Cardiac muscle cell (in vitro differentiated cells and primary cell): ENCODE results near the gene TRAPPC10. TPM values are rescaled to one million over a fixed set of nuclear protein-coding genes. Genes with fewer than 3 reads are reported as not detected.
"Not testable (repeated sequence)": the region's sequence is repeated elsewhere in the genome, so short reads cannot be mapped to it uniquely, and the experiment has no call there.

Experiments used
- DNase-seq, 2 donors: peaks; one replicate each; pipeline versions ENCODE4 v3.0.0 to v3.0.0-alpha.2; 2010 to 2017; ENCODE audit warnings: low read depth in 1 of 2, low spot score in 1 of 2
- H3K27ac ChIP-seq: fragments of 200-600 bp; sonication (generic); 2 replicates; pipeline ENCODE4 v1.5.1; 2016
- H3K27me3 ChIP-seq: fragments of 200-600 bp; sonication (generic); 2 replicates; pipeline ENCODE4 v1.6.0; 2016; ENCODE audit warnings: control low read depth
- H3K36me3 ChIP-seq: fragments of 200-600 bp; sonication (generic); 2 replicates; pipeline ENCODE4 v1.5.1; 2016; ENCODE audit warnings: control low read depth
- H3K4me1 ChIP-seq: fragments of 200-600 bp; sonication (generic); 2 replicates; pipeline ENCODE4 v1.8.1; 2017; ENCODE audit warnings: low read depth, mild to moderate bottlenecking, mixed run types
- H3K4me3 ChIP-seq: fragments of 200-600 bp; sonication (generic); 2 replicates; pipeline ENCODE4 v1.5.1; 2016; ENCODE audit warnings: mild to moderate bottlenecking
- H3K9me3 ChIP-seq: fragments of 200-600 bp; sonication (generic); 2 replicates; pipeline ENCODE4 v1.5.1; 2017; ENCODE audit warnings: low read depth, mild to moderate bottlenecking, control low read depth
- polyA plus RNA-seq: library from polyadenylated mRNA; unstranded; fragments of >200 nt; fragmentation: Nextera tagmentation; extraction: Ambion mirVana; gene quantifications from 2 replicates; pipeline ENCODE4 v1.2.1, GENCODE V29; 2016
- total RNA-seq: library from RNA; depleted of rRNA; stranded (reverse); fragments of >200 nt; gene quantifications from 2 replicates; pipeline ENCODE4 v1.2.3, GENCODE V29; 2016

Gene TRAPPC10
- total and polyA plus RNA-seq, 2 experiments from 2014 or later: 6.5 to 12.6 TPM

DNA sequence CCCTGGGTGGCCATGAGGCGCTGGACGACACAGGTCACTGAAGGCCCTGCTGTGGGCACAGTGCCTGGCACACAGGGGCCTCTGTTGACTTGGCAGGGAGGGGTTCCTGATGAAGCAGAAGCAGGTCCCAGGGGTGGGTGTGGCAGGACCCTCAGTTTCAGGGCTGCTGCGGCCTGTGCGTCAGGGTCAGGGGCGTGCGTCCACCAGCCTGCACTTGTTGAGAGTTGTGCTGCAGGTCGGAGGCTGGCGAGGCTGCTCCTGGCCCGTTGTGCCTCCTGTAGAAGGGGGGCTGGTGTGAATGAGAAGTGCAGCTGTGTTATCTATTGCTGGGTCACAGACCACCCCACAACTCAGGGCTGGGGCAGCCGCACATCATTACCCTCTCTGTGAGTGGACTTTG, 130.4 kb downstream of the TRAPPC10 start:
- not testable (repeated sequence) for H3K27me3 ChIP-seq, DNase-seq, H3K36me3 ChIP-seq, H3K4me3 ChIP-seq, H3K9me3 ChIP-seq, H3K27ac ChIP-seq, H3K4me1 ChIP-seq

DNA sequence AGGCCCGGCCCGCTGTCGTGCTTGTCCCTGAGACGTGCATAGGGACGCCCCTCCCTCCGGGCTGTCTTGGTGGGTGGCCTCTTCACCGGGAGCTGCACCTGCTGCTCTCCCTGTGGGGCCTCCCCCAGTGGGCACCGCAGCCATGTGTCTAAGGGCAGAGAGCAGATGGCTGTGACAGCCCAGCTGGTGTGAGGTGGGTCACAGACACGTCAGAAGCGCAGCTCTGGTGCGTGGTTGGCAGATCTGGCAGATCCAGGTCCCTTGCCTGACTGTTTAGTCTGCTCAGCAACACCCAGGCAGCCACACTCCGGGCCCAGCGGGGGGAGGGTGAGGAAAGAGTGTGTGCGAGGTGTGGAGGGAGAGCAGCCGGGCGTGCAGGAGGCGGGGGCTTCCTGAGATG, 131.3 kb downstream of the TRAPPC10 start:
- not testable (repeated sequence) for DNase-seq, H3K9me3 ChIP-seq, H3K4me1 ChIP-seq, H3K4me3 ChIP-seq, H3K27me3 ChIP-seq, H3K27ac ChIP-seq, H3K36me3 ChIP-seq

DNA sequence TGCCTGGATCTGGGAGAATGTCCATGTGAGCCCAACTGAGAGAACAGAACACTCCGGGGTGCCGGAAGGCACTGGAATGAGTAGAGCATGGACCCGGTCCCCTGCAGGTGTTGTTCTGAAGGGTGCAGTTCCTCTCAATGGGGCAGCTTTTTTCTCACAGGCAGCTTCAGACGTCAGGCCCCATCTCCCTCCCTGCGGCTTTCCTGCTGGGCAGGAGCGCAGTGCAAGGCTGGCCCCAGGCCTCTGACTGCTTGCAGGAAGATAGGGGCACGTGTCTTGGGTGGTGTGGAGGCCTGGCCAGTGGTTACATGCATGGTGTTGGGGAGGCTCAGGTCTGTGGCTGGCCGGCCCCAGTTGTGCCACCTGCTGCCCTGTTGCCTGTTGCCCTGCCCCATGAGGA, 131.9 kb downstream of the TRAPPC10 start:
- not testable (repeated sequence) for H3K36me3 ChIP-seq, H3K9me3 ChIP-seq, H3K27me3 ChIP-seq, H3K4me3 ChIP-seq, H3K27ac ChIP-seq, H3K4me1 ChIP-seq, DNase-seq

DNA sequence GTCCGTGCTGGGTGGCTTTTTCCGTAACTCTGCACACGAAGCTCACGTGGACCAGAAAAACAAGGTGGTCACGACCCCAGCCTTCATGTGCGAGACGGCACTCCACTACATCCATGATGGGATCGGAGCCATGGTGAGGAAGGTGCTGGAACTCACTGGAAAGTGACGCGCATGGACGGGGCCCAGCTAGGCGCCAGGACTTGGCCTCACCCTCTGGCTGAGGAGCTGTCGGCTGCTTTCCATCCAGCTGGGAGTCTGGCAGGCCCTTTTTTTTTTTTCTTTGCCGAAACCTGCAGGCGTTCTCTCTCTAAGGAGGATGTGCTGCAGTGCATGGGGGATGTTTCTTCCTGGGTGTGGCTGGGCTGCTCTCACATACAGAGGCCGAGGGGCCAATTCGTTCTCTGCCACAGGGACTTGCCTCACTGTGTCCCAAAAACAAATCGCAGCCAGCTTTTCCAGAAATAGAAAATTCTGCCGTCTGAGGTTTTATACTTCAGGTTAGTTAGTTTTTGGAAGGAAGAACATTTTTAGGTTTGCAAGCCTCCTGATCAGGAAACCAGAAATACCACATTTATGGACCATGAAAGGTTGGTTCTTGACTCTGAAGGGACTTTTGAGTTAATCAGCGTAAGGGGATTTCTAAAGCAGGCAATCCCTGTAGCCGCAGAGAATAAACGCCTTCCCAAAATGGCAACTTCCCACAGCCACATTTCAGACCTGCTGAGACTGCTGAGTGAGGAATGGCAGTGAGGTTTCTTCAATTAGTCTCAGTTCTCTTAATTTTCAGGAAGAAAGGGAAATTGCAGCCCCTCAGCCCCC, 132.9 kb downstream of the TRAPPC10 start:
- not testable (repeated sequence) for H3K27me3 ChIP-seq, H3K36me3 ChIP-seq, H3K27ac ChIP-seq, H3K4me3 ChIP-seq, H3K9me3 ChIP-seq, DNase-seq, H3K4me1 ChIP-seq

DNA sequence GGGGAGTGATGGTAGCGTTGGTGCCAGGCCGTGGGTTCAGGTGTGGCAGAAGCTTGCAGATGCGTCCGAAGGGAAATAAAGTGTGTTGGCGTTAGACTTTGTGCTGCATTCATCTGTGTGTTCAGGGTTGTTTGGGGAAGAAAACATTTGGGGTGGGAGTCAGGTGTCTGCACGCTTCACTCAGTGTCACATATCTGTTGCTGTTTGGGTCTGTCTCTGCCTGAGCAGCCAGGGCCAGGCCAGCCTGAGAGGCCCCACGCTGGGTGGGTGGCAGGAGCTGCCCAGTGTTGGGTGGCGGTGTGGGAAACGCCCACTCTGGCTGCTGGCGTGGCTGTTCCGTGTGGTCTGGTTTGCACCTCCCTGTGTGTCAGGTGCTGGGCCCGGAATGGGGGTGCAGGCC, 133.5 kb downstream of the TRAPPC10 start:
- H3K36me3 ChIP-seq, H3K4me1 ChIP-seq, H3K27ac ChIP-seq, DNase-seq, H3K27me3 ChIP-seq, H3K4me3 ChIP-seq, H3K9me3 ChIP-seq: not testable (repeated sequence)

DNA sequence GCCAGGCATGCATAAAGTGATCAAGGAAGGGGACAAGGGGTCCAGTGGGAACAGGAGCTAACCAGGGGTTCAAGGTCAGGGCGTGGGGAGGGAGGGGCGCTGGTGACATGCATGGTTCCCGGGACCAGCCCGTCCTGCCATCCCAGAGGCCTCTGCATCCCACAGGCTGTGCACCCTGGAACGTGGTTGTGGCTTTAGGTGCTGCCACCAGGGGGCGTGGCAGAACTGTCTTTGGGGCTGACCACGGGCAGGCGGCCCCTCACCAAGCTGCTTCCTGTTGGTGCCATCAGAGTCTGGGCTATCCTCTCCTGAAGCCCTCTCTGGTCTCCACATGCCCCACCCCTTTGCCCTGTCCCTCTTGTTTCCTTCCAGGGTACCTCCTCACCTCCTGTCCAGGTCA, 135.0 kb downstream of the TRAPPC10 start:
- not testable (repeated sequence) for H3K36me3 ChIP-seq, H3K4me3 ChIP-seq, DNase-seq, H3K27ac ChIP-seq, H3K27me3 ChIP-seq, H3K4me1 ChIP-seq, H3K9me3 ChIP-seq

DNA sequence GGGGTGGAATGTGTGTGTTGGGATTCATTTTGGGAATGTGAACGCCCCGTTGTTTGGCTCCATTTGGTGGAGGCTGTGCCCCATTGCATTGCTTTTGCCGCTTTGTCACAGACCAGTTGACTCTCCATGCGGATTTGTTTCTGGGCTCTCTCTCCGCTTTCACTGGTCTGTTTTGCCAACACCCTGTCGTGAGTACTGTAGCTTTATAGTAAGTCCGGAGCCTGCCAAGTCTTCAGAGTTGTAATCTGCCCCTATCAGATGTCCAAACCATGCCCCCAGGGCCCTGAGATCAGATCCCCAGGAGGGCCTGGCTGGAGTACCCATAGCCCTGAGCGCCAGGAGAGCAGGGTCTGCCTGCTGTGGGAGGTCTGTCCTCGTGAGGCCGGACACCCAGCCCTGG, 138.1 kb downstream of the TRAPPC10 start:
- H3K36me3 ChIP-seq: not testable (repeated sequence)

DNA sequence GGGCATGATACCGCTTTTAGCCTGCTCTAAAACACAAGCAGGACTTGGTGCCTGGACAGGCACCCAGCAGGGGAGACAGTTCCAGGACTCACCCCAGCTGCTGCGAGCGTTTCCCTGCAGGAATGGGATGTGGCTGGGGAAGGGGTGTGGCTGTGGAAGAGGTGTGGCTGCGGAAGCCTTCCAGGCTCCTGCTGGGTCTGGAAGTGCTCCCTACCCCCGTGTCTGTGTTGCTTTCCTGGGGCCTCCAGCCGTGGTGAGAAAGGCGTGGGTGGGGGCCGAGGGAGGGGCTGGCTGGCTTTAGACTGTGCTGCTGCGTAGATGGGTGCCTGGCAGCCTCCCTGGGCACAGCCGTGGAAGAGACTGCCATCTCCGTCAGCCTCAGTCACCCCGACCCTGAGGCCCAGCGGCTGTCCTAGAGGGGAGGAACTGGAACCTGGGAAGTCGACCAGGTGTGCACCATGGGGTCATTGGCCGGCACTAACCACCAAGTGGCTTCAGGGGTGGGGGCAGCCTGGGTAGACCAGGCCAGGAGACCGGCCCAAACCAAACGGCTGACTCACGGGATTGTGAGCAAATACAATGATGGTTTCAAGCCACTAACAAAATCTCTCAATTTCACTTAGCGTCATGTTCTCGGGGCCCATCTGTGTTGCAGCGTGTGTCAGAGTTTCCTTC, 141.2 kb downstream of the TRAPPC10 start:
- not testable (repeated sequence) for H3K4me1 ChIP-seq, H3K9me3 ChIP-seq, H3K4me3 ChIP-seq, H3K27ac ChIP-seq, H3K36me3 ChIP-seq, DNase-seq, H3K27me3 ChIP-seq

More for the DNA sequence above, 138.1 kb downstream of the TRAPPC10 start:
- not testable (repeated sequence) for DNase-seq, H3K27ac ChIP-seq, H3K9me3 ChIP-seq, H3K4me1 ChIP-seq, H3K4me3 ChIP-seq, H3K27me3 ChIP-seq

DNA sequence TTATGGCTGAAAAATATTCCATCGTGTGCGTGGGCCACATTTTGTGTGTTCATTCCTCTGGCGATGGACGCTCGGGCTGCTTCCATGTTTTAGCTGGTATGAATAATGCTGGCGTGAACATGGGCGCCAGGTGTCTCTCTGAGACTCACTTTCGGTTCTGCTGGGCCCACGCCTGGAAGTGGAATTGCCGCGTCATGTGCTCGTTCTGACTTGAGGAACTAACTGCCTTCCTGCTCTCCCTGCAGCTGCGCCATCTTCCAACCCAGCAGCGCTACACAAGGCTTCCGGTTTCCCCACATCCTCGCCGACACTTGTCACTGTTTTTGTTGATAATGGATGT, 141.8 kb downstream of the TRAPPC10 start:
- H3K9me3 ChIP-seq, H3K36me3 ChIP-seq, H3K4me3 ChIP-seq, H3K27me3 ChIP-seq, H3K27ac ChIP-seq, DNase-seq, H3K4me1 ChIP-seq: not testable (repeated sequence)

DNA sequence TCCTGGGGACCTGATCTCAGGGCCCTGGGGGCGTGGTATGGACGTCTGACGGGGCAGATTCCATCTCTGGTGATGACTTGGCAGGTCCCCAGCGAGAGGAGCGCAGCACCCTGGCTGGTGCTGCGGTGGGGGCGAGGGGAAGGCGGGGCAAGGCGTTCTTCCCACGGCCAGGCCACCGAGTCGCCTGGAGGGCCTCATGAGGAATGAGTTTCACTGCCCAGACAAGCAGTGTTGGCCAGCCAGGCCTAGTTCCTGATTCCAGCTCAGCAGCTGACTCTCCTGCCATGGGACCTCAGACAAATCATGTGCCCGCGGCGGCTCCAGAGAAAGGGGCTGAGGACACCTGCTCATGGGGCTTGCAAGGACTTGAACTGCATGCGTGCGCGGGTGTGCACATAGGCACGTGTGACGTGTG, 142.7 kb downstream of the TRAPPC10 start:
- H3K27ac ChIP-seq, H3K9me3 ChIP-seq: not testable (repeated sequence)

DNA sequence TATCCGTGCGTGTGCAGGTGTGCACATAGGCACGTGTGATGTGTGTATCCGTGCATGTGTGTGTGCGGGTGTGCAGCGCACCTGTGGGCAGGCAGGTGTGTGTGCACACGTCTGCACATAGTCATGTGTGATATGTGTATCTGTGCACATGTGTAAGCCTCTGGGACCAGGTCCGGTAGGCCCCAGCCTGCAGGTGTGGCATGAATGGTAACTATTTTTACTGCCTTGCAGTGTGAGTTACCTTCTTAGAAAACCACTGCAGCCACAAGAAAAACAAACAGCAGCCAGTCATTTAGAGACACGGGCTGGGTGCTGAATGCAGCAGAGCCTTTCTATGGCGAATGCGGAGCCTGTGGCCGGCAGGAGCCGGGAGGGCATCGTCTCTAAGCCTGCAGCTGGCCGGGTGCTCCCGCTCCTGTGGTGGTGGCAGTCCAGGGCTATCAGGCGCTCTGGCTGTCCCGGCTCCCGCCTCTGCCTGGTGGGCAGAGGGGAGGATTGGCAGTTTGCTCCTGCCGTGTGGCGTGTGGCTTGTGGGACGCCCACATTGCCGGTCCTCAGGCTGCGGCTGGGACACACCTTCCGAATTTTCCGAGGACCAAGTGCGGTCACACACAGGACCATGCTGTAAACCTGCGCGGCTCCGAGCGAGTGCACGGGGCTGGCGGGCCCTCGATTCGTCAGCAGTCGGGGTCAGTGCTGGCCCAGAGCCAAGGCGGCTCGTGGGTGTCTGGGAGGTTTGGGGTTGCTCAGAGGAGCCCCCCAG, 143.3 kb downstream of the TRAPPC10 start:
- not testable (repeated sequence) for H3K27me3 ChIP-seq, DNase-seq, H3K36me3 ChIP-seq, H3K27ac ChIP-seq, H3K9me3 ChIP-seq, H3K4me1 ChIP-seq, H3K4me3 ChIP-seq

More for the DNA sequence above, 142.7 kb downstream of the TRAPPC10 start:
- not testable (repeated sequence) for H3K4me3 ChIP-seq, DNase-seq, H3K36me3 ChIP-seq, H3K4me1 ChIP-seq, H3K27me3 ChIP-seq

DNA sequence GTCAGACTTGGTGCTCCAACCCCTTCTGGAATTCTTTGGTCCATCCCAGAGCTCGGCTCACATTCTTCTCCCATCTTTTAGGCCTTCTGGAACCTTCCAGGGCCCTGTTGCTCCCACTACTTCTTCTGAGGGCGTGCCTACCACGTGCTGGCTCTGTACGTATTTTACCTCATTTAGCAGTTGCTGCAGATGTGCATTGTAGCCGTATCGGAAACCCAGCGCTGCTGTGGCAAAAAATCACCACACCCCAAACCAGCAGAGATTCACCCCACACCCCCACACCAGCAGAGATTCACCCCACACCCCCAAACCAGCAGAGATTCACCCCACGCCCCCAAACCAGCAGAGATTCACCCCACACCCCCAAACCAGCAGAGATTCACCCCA, 143.9 kb downstream of the TRAPPC10 start:
- not testable (repeated sequence) for H3K4me1 ChIP-seq, H3K4me3 ChIP-seq, H3K27ac ChIP-seq, H3K9me3 ChIP-seq, H3K27me3 ChIP-seq, H3K36me3 ChIP-seq, DNase-seq
